K562 (cell line): ENCODE data around the gene CBY3. TPM values are rescaled to one million over a fixed set of nuclear protein-coding genes. Genes with fewer than 3 reads are reported as not detected.

ENCODE experiments used
- CHD1 ChIP-seq: fragments of 200-600 bp; sonication (generic); IDR thresholded peaks from one replicate; pipeline ENCODE4 v1.6.1; 2012; ENCODE audit warnings: mild to moderate bottlenecking, moderate library complexity, low read length, inconsistent platforms
- DNMT1 ChIP-seq: fragments of 450-650 bp; IDR thresholded peaks from 2 replicates; pipeline ENCODE4 v1.6.1; 2016; ENCODE audit warnings: antibody characterized with exemption, mild to moderate bottlenecking
- FOXA1 ChIP-seq: fragments of 450-650 bp; IDR thresholded peaks from 2 replicates; pipeline ENCODE4 v1.6.1; 2016; ENCODE audit warnings: mild to moderate bottlenecking, borderline replicate concordance
- GATAD2A ChIP-seq: fragments of 450-650 bp; IDR thresholded peaks from 2 replicates; pipeline ENCODE4 v1.6.1; 2017
- HIVEP1 ChIP-seq: fragments of 250-450 bp; sonication (Bioruptor Pico); IDR thresholded peaks from 2 replicates; pipeline ENCODE4 v1.4.0; 2020; ENCODE audit warnings: mild to moderate bottlenecking
- MCM3 ChIP-seq: fragments of 450-650 bp; IDR thresholded peaks from 2 replicates; pipeline ENCODE4 v1.6.1; 2016
- MITF ChIP-seq: IDR thresholded peaks from 2 replicates; pipeline ENCODE4 v1.6.1; 2014; ENCODE audit warnings: antibody characterized with exemption
- POLR3G ChIP-seq: IDR thresholded peaks from 2 replicates; pipeline ENCODE4 v1.6.1; 2011; ENCODE audit not compliant: insufficient read length, insufficient replicate concordance; ENCODE audit errors: extremely low read depth
- SLC30A9 ChIP-seq: fragments of 250-450 bp; sonication (Bioruptor Pico); IDR thresholded peaks from 2 replicates; pipeline ENCODE4 v1.8.0; 2022; ENCODE audit warnings: mild to moderate bottlenecking, moderate library complexity
- ZBTB40 ChIP-seq, 2 experiments: fragments of 450-650 bp in 1 of 2; sonication (generic) in 1 of 2; formaldehyde crosslinking in 1 of 2; IDR thresholded peaks; 2 replicates each; pipeline versions ENCODE4 v1.7.1 to v1.9.0; 2016 to 2022; ENCODE audit warnings: inconsistent platforms in 1 of 2, mild to moderate bottlenecking in 1 of 2, missing genetic modification reagents in 1 of 2
- ZMIZ1 ChIP-seq, 2 experiments: fragments of 150-350 bp in 1 of 2; IDR thresholded peaks; 2 replicates each; pipeline ENCODE4 v1.6.1; 2012 to 2016; ENCODE audit warnings: low read depth in 2 of 2, low read length in 2 of 2, mild to moderate bottlenecking in 1 of 2, moderate library complexity in 1 of 2
- ZNF23 ChIP-seq: fragments of 250-450 bp; sonication (Bioruptor Pico); IDR thresholded peaks from 2 replicates; pipeline ENCODE4 v1.4.0; 2020; ENCODE audit warnings: mild to moderate bottlenecking
- ZNF24 ChIP-seq: fragments of 450-650 bp; IDR thresholded peaks from 2 replicates; pipeline ENCODE4 v1.6.1; 2016
- polyA plus RNA-seq, 8 experiments: library from polyadenylated mRNA; depleted of rRNA in 4 of 8; stranded (reverse) in 5 of 8; unstranded in 3 of 8; fragments of >200 nt; fragmentation: Nextera tagmentation in 2 of 8; fragmentation: Illumina TruSeq in 1 of 8; extraction: Ambion mirVana in 2 of 8; extraction: Trizol in 1 of 8; gene quantifications; 2 replicates each; pipeline versions ENCODE4 v1.2.1 to v1.2.3, GENCODE V29; 2011 to 2014; ENCODE audit warnings: inconsistent platforms in 1 of 8, missing spikeins in 1 of 8
- total RNA-seq, 7 experiments: library from RNA; depleted of rRNA in 6 of 7; stranded (reverse); fragments of >200 nt in 6 of 7; fragmentation: Illumina TruSeq in 2 of 7; extraction: Trizol in 2 of 7; gene quantifications; 2 replicates each; pipeline versions ENCODE4 v1.2.1 to v1.2.3, GENCODE V29; 2011 to 2021; ENCODE audit warnings: low replicate concordance in 1 of 7

Gene CBY3
- total and polyA plus RNA-seq, 9 of the 15 experiments (the other 6 are each of a cell fraction or from before 2014, with no cell fraction given): not detected

- TF ChIP-seq ZBTB40 (IDR thresholded peaks at IDR 0.05) (peak; percentile 71), ZBTB40 (CRISPR knock-in tag; IDR thresholded peaks at IDR 0.05) (no peak), ZNF23 (CRISPR knock-in tag) (no peak), CHD1 (peak; percentile 78), DNMT1 (no peak), ZNF24 (peak; percentile 69; the same call in 1 of the 2 replicates), ZMIZ1 (IDR thresholded peaks at IDR 0.05; ENCODE audit: low read depth in 2 of 2, low read length in 2 of 2) (no peak), HIVEP1 (CRISPR knock-in tag) (no peak), MCM3 (no peak), MITF (no peak), FOXA1 (no peak), GATAD2A (peak; percentile 41; the same call in 1 of the 2 replicates), POLR3G (no peak), SLC30A9 (no peak)
Observed at GRCh38 chr5:179697993-179698934, 17.4 kb upstream of the CBY3 start (continued).
